Endothelial cell of umbilical vein (primary cell): ENCODE results near the gene CABLES1. TPM values are rescaled to one million over a fixed set of nuclear protein-coding genes. Genes with fewer than 3 reads are reported as not detected.
"Not testable (repeated sequence)": the region's sequence is repeated elsewhere in the genome, so short reads cannot be mapped to it uniquely, and the experiment has no call there.

ENCODE experiments used
- BruUV-seq: library from RNA; stranded (reverse); fragments of 400-500 nt; replicated peaks from 2 replicates; lab custom pipeline; 2021; lab: Mats Ljungman, UMichigan
- CTCF ChIA-PET: fragments of 300-600, 350-600 bp; sonication (Branson Sonifier 250); formaldehyde crosslinking; loops from one replicate; lab custom pipeline; 2021; ENCODE audit warnings: antibody characterized with exemption, inconsistent platforms; lab: Charles Lee
- POLR2A ChIA-PET: fragments of 300-600, 350-600 bp; sonication (Branson Sonifier 250); formaldehyde crosslinking; loops from one replicate; lab custom pipeline; 2021; ENCODE audit warnings: antibody characterized with exemption, inconsistent platforms; lab: Charles Lee
- DNase-seq: peaks from one replicate; pipeline ENCODE4 v3.0.0-alpha.2; 2011; ENCODE audit warnings: low read depth, low spot score
- FAIRE-seq: peaks from 2 replicates; lab custom pipeline; 2011; peaks lifted over from hg19 to GRCh38; lab: Jason Lieb, UNC
- H2AFZ ChIP-seq: 2 replicates; pipeline ENCODE4 v1.6.0; 2012; ENCODE audit warnings: low read depth, low read length, control low read depth, inconsistent platforms
- H3K27ac ChIP-seq: 2 replicates; pipeline ENCODE4 v1.5.1; 2011; ENCODE audit warnings: low read depth, mild to moderate bottlenecking, control low read depth, low read length, moderate library complexity; ENCODE audit not compliant: insufficient read depth
- H3K27me3 ChIP-seq, 2 experiments: 2 replicates each; pipeline versions ENCODE4 v1.6.0 to v1.6.1; 2011; ENCODE audit warnings: low read length in 2 of 2, mixed read lengths in 1 of 2; ENCODE audit not compliant: control insufficient read depth in 2 of 2, insufficient read depth in 2 of 2
- H3K36me3 ChIP-seq, 2 experiments: 2 replicates in 1 of 2; 3 replicates in 1 of 2; pipeline ENCODE4 v1.5.1; 2011; ENCODE audit warnings: low read length in 2 of 2, mild to moderate bottlenecking in 1 of 2, moderate library complexity in 1 of 2; ENCODE audit not compliant: control insufficient read depth in 2 of 2, insufficient read depth in 2 of 2; ENCODE audit errors: extremely low read depth in 1 of 2
- H3K4me1 ChIP-seq: 3 replicates; pipeline ENCODE4 v1.5.1; 2011; ENCODE audit warnings: mild to moderate bottlenecking, low read length; ENCODE audit not compliant: control insufficient read depth, insufficient read depth; ENCODE audit errors: extremely low read depth
- H3K4me2 ChIP-seq: 2 replicates; pipeline ENCODE4 v1.6.1; 2011; ENCODE audit warnings: low read length, control low read depth, mixed read lengths; ENCODE audit not compliant: insufficient read depth
- H3K4me3 ChIP-seq, 3 experiments: fragments of 200-600 bp in 1 of 3; sonication (generic), shearing (Covaris generic) in 1 of 3; replicated peaks in 1 of 3; 2 replicates each; pipeline ENCODE4 v1.5.1; 2011 to 2016; ENCODE audit warnings: control low read depth in 3 of 3, low read length in 3 of 3, mild to moderate bottlenecking in 2 of 3, inconsistent platforms in 1 of 3, low read depth in 1 of 3, moderate library complexity in 1 of 3; ENCODE audit not compliant: insufficient read depth in 1 of 3
- H3K79me2 ChIP-seq: 2 replicates; pipeline ENCODE4 v1.6.0; 2012; ENCODE audit warnings: low read length, inconsistent platforms; ENCODE audit not compliant: control insufficient read depth, insufficient read depth
- H3K9ac ChIP-seq: replicated peaks from 2 replicates; pipeline ENCODE3; 2011; ENCODE audit warnings: low read length, control low read depth; ENCODE audit not compliant: insufficient read depth; ENCODE audit errors: extremely low read depth
- H3K9me1 ChIP-seq: replicated peaks from 3 replicates; pipeline ENCODE4 v1.6.0; 2011; ENCODE audit warnings: mild to moderate bottlenecking, low read length; ENCODE audit not compliant: control insufficient read depth, insufficient read depth; ENCODE audit errors: extremely low read depth
- H3K9me3 ChIP-seq: replicated peaks from 2 replicates; pipeline ENCODE4 v1.5.1; 2012; ENCODE audit warnings: low read length, inconsistent platforms; ENCODE audit not compliant: control insufficient read depth, insufficient read depth
- H4K20me1 ChIP-seq: replicated peaks from 2 replicates; pipeline ENCODE3; 2011; ENCODE audit warnings: mild to moderate bottlenecking, low read length; ENCODE audit not compliant: control insufficient read depth, insufficient read depth; ENCODE audit errors: extremely low read depth
- EZH2 ChIP-seq: IDR thresholded peaks from 2 replicates; pipeline ENCODE4 v1.6.1; 2012; ENCODE audit warnings: borderline replicate concordance, low read depth, mild to moderate bottlenecking, moderate library complexity, low read length, inconsistent platforms; ENCODE audit not compliant: severe bottlenecking
- dilution Hi-C: fragments of 300-500 bp; cut with MboI; formaldehyde crosslinking; loops from one replicate; pipeline ENCODE4 v1.15.0; 2019; ENCODE audit warnings: low sequenced_read_pairs; ENCODE audit not compliant: extremely low pct_ligation_motif_present
- intact Hi-C: fragments of 100-400 bp; cut with micrococcal nuclease; formaldehyde crosslinking; loops from one replicate; pipeline ENCODE4 v1.10.0; 2022
- polyA plus RNA-seq, 4 experiments: library from polyadenylated mRNA; depleted of rRNA in 3 of 4; stranded (reverse) in 3 of 4; unstranded in 1 of 4; fragments of >200 nt; gene quantifications; 2 replicates each; pipeline versions ENCODE4 v1.2.1 to v1.2.3, GENCODE V29; 2011 to 2012; ENCODE audit warnings: missing spikeins in 1 of 4
- total RNA-seq: library from RNA; stranded (reverse); gene quantifications from 2 replicates; pipeline ENCODE4 v1.2.3, GENCODE V29; 2021

The CABLES1 gene
- total and polyA plus RNA-seq, 2 donors (not counting 3 experiments of a cell fraction or from before 2014, with no cell fraction given): 40.2 to 71.1 TPM

- H3K27ac ChIP-seq, POLR2A ChIA-PET, CTCF ChIA-PET, dilution Hi-C loops, H3K9me1 ChIP-seq, H4K20me1 ChIP-seq, H3K4me2 ChIP-seq, BruUV-seq, H3K9ac ChIP-seq, H3K27me3 ChIP-seq, FAIRE-seq, H3K9me3 ChIP-seq, H3K36me3 ChIP-seq, H3K4me3 ChIP-seq, H2AFZ ChIP-seq, intact Hi-C loops, H3K4me1 ChIP-seq, DNase-seq: not testable (repeated sequence)
- peaks cover 51% of the 10 kb centered on the region for H3K79me2 ChIP-seq
These were observed 23.6 kb downstream of the CABLES1 start for GRCh38 chr18:23158884-23159283.

GRCh38 chr18:23159344-23159743 lies 24.1 kb downstream of the CABLES1 start:
- Histone ChIP-seq H4K20me1 (peaks cover 4% of the 10 kb centered on the region), H3K27ac (no peak overlapping the region), H3K27me3 (no peaks in the 10 kb centered on the region), H3K4me1 (no peaks in the 10 kb centered on the region), H3K4me3 (no peak overlapping the region), H3K79me2 (peaks cover 48% of the 10 kb centered on the region), H2AFZ (no peak overlapping the region), H3K9me1 (no peaks in the 10 kb centered on the region), H3K36me3 (no peaks in the 10 kb centered on the region), H3K4me2 (no peak overlapping the region), H3K9ac (no peak overlapping the region), H3K9me3 (no peaks in the 10 kb centered on the region)
- no peak for TF ChIP-seq EZH2
- dilution Hi-C loops: no loop called here
- intact Hi-C loops: no loop called here
- FAIRE-seq (no peak), DNase-seq (no peak)
- CTCF ChIA-PET: no interaction called here
- no TSS peak for BruUV-seq
- POLR2A ChIA-PET: interaction anchor here (0.7 kb wide), 1 partner anchor 33 kb away, joined by 4 read pairs; no protein-coding TSS in a partner anchor
